ENCODE measurements around the gene RALGPS1.

DNA sequence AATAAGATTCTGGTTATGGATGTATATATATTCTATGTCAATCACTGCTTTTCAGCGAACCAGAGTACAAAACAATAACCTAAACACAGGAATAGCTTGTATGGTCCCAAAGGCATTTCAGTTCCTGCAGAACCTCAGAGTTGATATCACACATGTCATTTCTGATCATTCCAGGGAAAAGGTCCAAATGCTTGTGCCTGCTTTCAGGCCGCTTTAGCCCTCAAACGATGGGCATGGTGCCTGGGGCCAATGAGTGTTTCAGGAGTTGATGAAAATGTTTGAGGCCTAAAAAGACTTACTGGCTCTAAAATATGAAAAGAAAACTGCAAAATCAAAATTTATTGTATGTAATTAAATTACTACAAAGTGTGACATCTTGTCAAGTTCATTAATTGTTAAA, 185.1 kb downstream of the RALGPS1 start:
- TF ChIP-seq, protein P1, sequence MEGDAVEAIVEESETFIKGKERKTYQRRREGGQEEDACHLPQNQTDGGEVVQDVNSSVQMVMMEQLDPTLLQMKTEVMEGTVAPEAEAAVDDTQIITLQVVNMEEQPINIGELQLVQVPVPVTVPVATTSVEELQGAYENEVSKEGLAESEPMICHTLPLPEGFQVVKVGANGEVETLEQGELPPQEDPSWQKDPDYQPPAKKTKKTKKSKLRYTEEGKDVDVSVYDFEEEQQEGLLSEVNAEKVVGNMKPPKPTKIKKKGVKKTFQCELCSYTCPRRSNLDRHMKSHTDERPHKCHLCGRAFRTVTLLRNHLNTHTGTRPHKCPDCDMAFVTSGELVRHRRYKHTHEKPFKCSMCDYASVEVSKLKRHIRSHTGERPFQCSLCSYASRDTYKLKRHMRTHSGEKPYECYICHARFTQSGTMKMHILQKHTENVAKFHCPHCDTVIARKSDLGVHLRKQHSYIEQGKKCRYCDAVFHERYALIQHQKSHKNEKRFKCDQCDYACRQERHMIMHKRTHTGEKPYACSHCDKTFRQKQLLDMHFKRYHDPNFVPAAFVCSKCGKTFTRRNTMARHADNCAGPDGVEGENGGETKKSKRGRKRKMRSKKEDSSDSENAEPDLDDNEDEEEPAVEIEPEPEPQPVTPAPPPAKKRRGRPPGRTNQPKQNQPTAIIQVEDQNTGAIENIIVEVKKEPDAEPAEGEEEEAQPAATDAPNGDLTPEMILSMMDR (IDR thresholded peaks at IDR 0.05) = no peak
- TF ChIP-seq, protein P2, sequence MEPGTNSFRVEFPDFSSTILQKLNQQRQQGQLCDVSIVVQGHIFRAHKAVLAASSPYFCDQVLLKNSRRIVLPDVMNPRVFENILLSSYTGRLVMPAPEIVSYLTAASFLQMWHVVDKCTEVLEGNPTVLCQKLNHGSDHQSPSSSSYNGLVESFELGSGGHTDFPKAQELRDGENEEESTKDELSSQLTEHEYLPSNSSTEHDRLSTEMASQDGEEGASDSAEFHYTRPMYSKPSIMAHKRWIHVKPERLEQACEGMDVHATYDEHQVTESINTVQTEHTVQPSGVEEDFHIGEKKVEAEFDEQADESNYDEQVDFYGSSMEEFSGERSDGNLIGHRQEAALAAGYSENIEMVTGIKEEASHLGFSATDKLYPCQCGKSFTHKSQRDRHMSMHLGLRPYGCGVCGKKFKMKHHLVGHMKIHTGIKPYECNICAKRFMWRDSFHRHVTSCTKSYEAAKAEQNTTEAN (CRISPR knock-in tag; IDR thresholded peaks at IDR 0.05) = no peak
- TF ChIP-seq ZNF121 (CRISPR knock-in tag; IDR thresholded peaks at IDR 0.05) (no peak), NFE2L1 (CRISPR knock-in tag; IDR thresholded peaks at IDR 0.05) (no peak), SMAD3 (CRISPR knock-in tag; IDR thresholded peaks at IDR 0.05; ENCODE audit: borderline replicate concordance) (no peak), SP1 (CRISPR knock-in tag; conservative IDR thresholded peaks at IDR 0.05) (no peak), TEAD4 (CRISPR knock-in tag; IDR thresholded peaks at IDR 0.05) (no peak)
- TF ChIP-seq, protein P3, sequence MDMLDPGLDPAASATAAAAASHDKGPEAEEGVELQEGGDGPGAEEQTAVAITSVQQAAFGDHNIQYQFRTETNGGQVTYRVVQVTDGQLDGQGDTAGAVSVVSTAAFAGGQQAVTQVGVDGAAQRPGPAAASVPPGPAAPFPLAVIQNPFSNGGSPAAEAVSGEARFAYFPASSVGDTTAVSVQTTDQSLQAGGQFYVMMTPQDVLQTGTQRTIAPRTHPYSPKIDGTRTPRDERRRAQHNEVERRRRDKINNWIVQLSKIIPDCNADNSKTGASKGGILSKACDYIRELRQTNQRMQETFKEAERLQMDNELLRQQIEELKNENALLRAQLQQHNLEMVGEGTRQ (CRISPR knock-in tag; IDR thresholded peaks at IDR 0.05) = no peak
